GM12878 (cell line): ENCODE measurements around the gene FN1. TPM values are rescaled to one million over a fixed set of nuclear protein-coding genes. Genes with fewer than 3 reads are reported as not detected.

Source experiments
- ATAC-seq: fragments of 200-7000 bp; cut with Tn5 transposase; 3 replicates; pipeline ENCODE4 v1.9.1; 2020; ENCODE audit warnings: mild to moderate bottlenecking, moderate library complexity
- BruUV-seq: library from RNA; stranded (reverse); fragments of 400-500 nt; replicated peaks from 2 replicates; lab custom pipeline; 2021; lab: Mats Ljungman, UMichigan
- CTCF ChIA-PET: fragments of 300-600 bp; sonication (Branson Sonifier 250); formaldehyde crosslinking; extraction: SDS; loops from one replicate; lab custom pipeline; 2021; ENCODE audit warnings: inconsistent platforms; lab: Yijun Ruan, JAX
- POLR2A ChIA-PET: fragments of 350-600 bp; formaldehyde crosslinking; extraction: SDS; loops from one replicate; lab custom pipeline; 2021; ENCODE audit warnings: inconsistent platforms; lab: Charles Lee
- RAD21 ChIA-PET: fragments of 300-600 bp; sonication (Branson Sonifier 250); formaldehyde crosslinking; loops from one replicate; lab custom pipeline; 2023; ENCODE audit warnings: antibody characterized with exemption; ENCODE audit not compliant: unreplicated experiment; lab: Charles Lee
- SMC1A ChIA-PET: fragments of 300-600 bp; sonication (Branson Sonifier 250); formaldehyde crosslinking; loops from one replicate; lab custom pipeline; 2023; ENCODE audit not compliant: unreplicated experiment, uncharacterized antibody; lab: Charles Lee
- DNase-seq: peaks from one replicate; pipeline ENCODE4 v3.0.0-alpha.2; 2011; ENCODE audit warnings: low read depth, low spot score
- FAIRE-seq: peaks from 3 replicates; lab custom pipeline; 2011; peaks lifted over from hg19 to GRCh38; lab: Jason Lieb, UNC
- H2AFZ ChIP-seq: 2 replicates; pipeline ENCODE4 v1.6.0; 2011; ENCODE audit warnings: low read depth, low read length, control low read depth; ENCODE audit not compliant: control insufficient read depth
- H3K27ac ChIP-seq: 2 replicates; pipeline ENCODE4 v1.5.1; 2011; ENCODE audit warnings: control low read depth; ENCODE audit not compliant: control insufficient read depth, insufficient read depth
- H3K27me3 ChIP-seq, 2 experiments: replicated peaks in 1 of 2; 2 replicates each; pipeline versions ENCODE4 v1.6.0 to v1.6.1; 2011; ENCODE audit warnings: low read length in 1 of 2; ENCODE audit not compliant: control insufficient read depth in 2 of 2, insufficient read depth in 2 of 2
- H3K36me3 ChIP-seq, 2 experiments: 2 replicates each; pipeline ENCODE4 v1.5.1; 2011; ENCODE audit warnings: low read length in 1 of 2; ENCODE audit not compliant: control insufficient read depth in 2 of 2, insufficient read depth in 2 of 2
- H3K4me1 ChIP-seq: 2 replicates; pipeline ENCODE4 v1.6.1; 2011; ENCODE audit warnings: mild to moderate bottlenecking, low read length, moderate library complexity, mixed read lengths; ENCODE audit not compliant: control insufficient read depth, insufficient read depth
- H3K4me2 ChIP-seq: 2 replicates; pipeline ENCODE4 v1.6.0; 2011; ENCODE audit warnings: control low read depth; ENCODE audit not compliant: control insufficient read depth, insufficient read depth
- H3K4me3 ChIP-seq: fragments of 200-600 bp; sonication (generic); 2 replicates; pipeline ENCODE4 v1.5.1; 2016
- H3K79me2 ChIP-seq: 2 replicates; pipeline ENCODE4 v1.6.0; 2011; ENCODE audit warnings: low read length; ENCODE audit not compliant: control insufficient read depth, insufficient read depth
- H3K9ac ChIP-seq: 2 replicates; pipeline ENCODE4 v1.8.0; 2011; ENCODE audit warnings: low read length, control low read depth, mixed read lengths; ENCODE audit not compliant: control insufficient read depth, insufficient read depth
- H3K9me3 ChIP-seq: replicated peaks from 3 replicates; pipeline ENCODE4 v1.5.1; 2011; ENCODE audit warnings: mild to moderate bottlenecking, low read length; ENCODE audit not compliant: control insufficient read depth, insufficient read depth
- H4K20me1 ChIP-seq: 2 replicates; pipeline ENCODE4 v1.6.0; 2011; ENCODE audit not compliant: control insufficient read depth, insufficient read depth
- BACH1 ChIP-seq: fragments of 450-650 bp; IDR thresholded peaks from 2 replicates; pipeline ENCODE4 v1.6.1; 2017; ENCODE audit warnings: mild to moderate bottlenecking, borderline replicate concordance
- CBFB ChIP-seq: IDR thresholded peaks from 2 replicates; pipeline ENCODE4 v1.6.1; 2016; ENCODE audit warnings: antibody characterized with exemption, low read depth
- EGR1 ChIP-seq, 2 experiments: IDR thresholded peaks; 1 replicate in 1 of 2; 2 replicates in 1 of 2; pipeline ENCODE4 v1.6.1; 2011 to 2012; ENCODE audit warnings: low read depth in 2 of 2, low read length in 2 of 2, borderline replicate concordance in 1 of 2, mild to moderate bottlenecking in 1 of 2, moderate library complexity in 1 of 2
- EP300 ChIP-seq, 2 experiments: fragments of 150-350 bp in 1 of 2; IDR thresholded peaks; 2 replicates each; pipeline ENCODE4 v1.6.1; 2011 to 2012; ENCODE audit warnings: low read depth in 2 of 2, low read length in 2 of 2, borderline replicate concordance in 1 of 2, improper control_type of control experiment in 1 of 2, inconsistent platforms in 1 of 2; ENCODE audit not compliant: control insufficient read depth in 1 of 2
- IRF4 ChIP-seq: IDR thresholded peaks from 2 replicates; pipeline ENCODE4 v1.6.1; 2011; ENCODE audit warnings: low read depth, low read length
- LARP7 ChIP-seq: fragments of 450-650 bp; IDR thresholded peaks from 2 replicates; pipeline ENCODE4 v1.6.1; 2017; ENCODE audit warnings: mild to moderate bottlenecking
- POU2F2 ChIP-seq: IDR thresholded peaks from 3 replicates; pipeline ENCODE4 v1.6.1; 2011; ENCODE audit warnings: low read depth, mild to moderate bottlenecking, low read length, borderline replicate concordance
- SMAD5 ChIP-seq: IDR thresholded peaks from 2 replicates; pipeline ENCODE4 v1.6.1; 2016; ENCODE audit warnings: antibody characterized with exemption, low read depth
- ZBED1 ChIP-seq: IDR thresholded peaks from 2 replicates; pipeline ENCODE4 v1.6.1; 2016; ENCODE audit warnings: borderline replicate concordance
- ZNF217 ChIP-seq: fragments of 450-650 bp; IDR thresholded peaks from 2 replicates; pipeline ENCODE4 v1.6.1; 2017; ENCODE audit warnings: antibody characterized with exemption, mild to moderate bottlenecking
- ZNF24 ChIP-seq: fragments of 450-650 bp; IDR thresholded peaks from 2 replicates; pipeline ENCODE4 v1.6.1; 2017; ENCODE audit warnings: antibody characterized with exemption, mild to moderate bottlenecking
- WGBS: methylation state at CpG from one replicate; pipeline ENCODE4 v1.1.6; 2016; ENCODE audit warnings: low lambda C conversion rate; ENCODE audit not compliant: insufficient replicate concordance, insufficient coverage; ENCODE audit errors: missing lambda C conversion rate; 5-methylcytosine and 5-hydroxymethylcytosine counted together
- in situ Hi-C: fragments of 300-500 bp; cut with MboI; formaldehyde crosslinking; loops from 9 replicates; pipeline ENCODE4 v1.14.3; 2018; ENCODE audit warnings: mixed read lengths
- intact Hi-C: fragments of 100-400 bp; cut with micrococcal nuclease; formaldehyde crosslinking; loops from one replicate; pipeline ENCODE4 v1.14.2; 2022; ENCODE audit not compliant: unreplicated experiment
- polyA plus RNA-seq, 11 experiments: library from polyadenylated mRNA; depleted of rRNA in 4 of 11; unstranded in 6 of 11; stranded (reverse) in 5 of 11; fragments of >200 nt; fragmentation: Nextera tagmentation in 4 of 11; fragmentation: Illumina TruSeq in 1 of 11; extraction: Ambion mirVana in 4 of 11; extraction: Trizol in 1 of 11; gene quantifications; 1 replicate in 1 of 11; 2 replicates in 10 of 11; pipeline versions ENCODE4 v1.2.1 to v1.2.3, GENCODE V29; 2011 to 2016; ENCODE audit warnings: inconsistent platforms in 2 of 11, missing spikeins in 2 of 11, low read depth in 1 of 11
- total RNA-seq, 4 experiments: library from RNA; depleted of rRNA in 3 of 4; stranded (reverse); fragments of >200 nt in 3 of 4; fragmentation: Illumina TruSeq in 1 of 4; extraction: Trizol in 1 of 4; gene quantifications; 2 replicates each; pipeline versions ENCODE4 v1.2.1 to v1.2.3, GENCODE V29; 2013 to 2021
- TF ChIP-seq, protein P1 (sequence below): IDR thresholded peaks from 2 replicates; pipeline ENCODE4 v1.6.1; 2012; ENCODE audit warnings: low read depth, low read length, improper control_type of control experiment

FN1 gene
- total and polyA plus RNA-seq, 10 of the 15 experiments (the other 5 are each of a cell fraction or from before 2014, with no cell fraction given) = 0.60 to 9.4 (median 1.5) TPM

DNA sequence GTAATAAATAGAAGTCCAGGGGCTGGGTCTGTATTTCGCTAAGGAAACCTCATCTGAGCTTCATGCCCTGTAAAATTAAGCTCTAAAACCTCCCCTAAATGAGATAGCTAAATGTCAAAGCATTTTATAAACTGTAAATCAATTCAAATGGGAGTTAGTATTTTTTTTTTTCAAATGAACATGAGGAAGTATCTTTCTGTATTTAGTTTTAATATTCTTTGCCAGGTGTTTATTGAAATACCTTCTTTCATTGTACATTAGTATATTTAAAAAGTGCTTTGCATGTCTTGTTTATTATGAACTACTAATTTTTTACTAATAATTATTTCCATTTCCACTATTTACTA is 76.3 kb downstream of the FN1 start:
- intact Hi-C loops = no loop called here
- SMC1A ChIA-PET = interaction anchor here (0.6 to 1.6 kb wide), 5 partner anchors 9 to 145 kb away, joined by 3 to 5 read pairs (median 3); no protein-coding TSS in a partner anchor
- no peaks in the 10 kb centered on the region for H3K79me2 ChIP-seq
- TF ChIP-seq SMAD5 (no peak), ZNF217 (no peak), EGR1 (IDR thresholded peaks at IDR 0.05; ENCODE audit: borderline replicate concordance in 1 of 2, low read depth in 2 of 2, low read length in 2 of 2) (no peak), LARP7 (no peak), CBFB (no peak), BACH1 (no peak), IRF4 (no peak), POU2F2 (no peak), ZNF24 (no peak), ZBED1 (no peak), EP300 (IDR thresholded peaks at IDR 0.05; ENCODE audit: borderline replicate concordance in 1 of 2, control insufficient read depth in 1 of 2, low read depth in 2 of 2, low read length in 2 of 2) (no peak)
- TF ChIP-seq, protein P1, sequence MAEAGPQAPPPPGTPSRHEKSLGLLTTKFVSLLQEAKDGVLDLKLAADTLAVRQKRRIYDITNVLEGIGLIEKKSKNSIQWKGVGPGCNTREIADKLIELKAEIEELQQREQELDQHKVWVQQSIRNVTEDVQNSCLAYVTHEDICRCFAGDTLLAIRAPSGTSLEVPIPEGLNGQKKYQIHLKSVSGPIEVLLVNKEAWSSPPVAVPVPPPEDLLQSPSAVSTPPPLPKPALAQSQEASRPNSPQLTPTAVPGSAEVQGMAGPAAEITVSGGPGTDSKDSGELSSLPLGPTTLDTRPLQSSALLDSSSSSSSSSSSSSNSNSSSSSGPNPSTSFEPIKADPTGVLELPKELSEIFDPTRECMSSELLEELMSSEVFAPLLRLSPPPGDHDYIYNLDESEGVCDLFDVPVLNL = no peak
- TF ChIP-seq, all 136 proteins: peak for 0
- ChIA-PET POLR2A (no interaction called here), RAD21 (no interaction called here), CTCF (interaction anchor here (0.6 to 1.0 kb wide), 2 partner anchors 58 to 1506 kb away, joined by 3 read pairs; no protein-coding TSS in a partner anchor)
- Histone ChIP-seq H3K4me1 (0 out of 2 replicates have a peak, but pooled peaks cover 3% of the 10 kb centered on the region), H3K36me3 (peaks cover 0 to 4% of the 10 kb centered on the region in 2 experiments; a peak in 3 of 4 replicates), H4K20me1 (no peaks in the 10 kb centered on the region), H3K9ac (no peak overlapping the region), H3K4me2 (no peak overlapping the region), H2AFZ (no peak overlapping the region), H3K27ac (no peak overlapping the region), H3K9me3 (no peaks in the 10 kb centered on the region), H3K27me3 (no peaks in the 10 kb centered on the region), H3K4me3 (no peak overlapping the region)
- no peak for ATAC-seq
- WGBS = 100% methylated on average over 1 of the region's 1 CpG
- in situ Hi-C loops = no loop called here
- no peak for FAIRE-seq
- no TSS peak for BruUV-seq
- DNase-seq = no peak
